ENCODE measurements around the gene C3orf70. TPM values are rescaled to one million over a fixed set of nuclear protein-coding genes. Genes with fewer than 3 reads are reported as not detected.

The C3orf70 gene
- total RNA-seq, 1 donor from 2014 or later, result 6.5 TPM

DNA sequence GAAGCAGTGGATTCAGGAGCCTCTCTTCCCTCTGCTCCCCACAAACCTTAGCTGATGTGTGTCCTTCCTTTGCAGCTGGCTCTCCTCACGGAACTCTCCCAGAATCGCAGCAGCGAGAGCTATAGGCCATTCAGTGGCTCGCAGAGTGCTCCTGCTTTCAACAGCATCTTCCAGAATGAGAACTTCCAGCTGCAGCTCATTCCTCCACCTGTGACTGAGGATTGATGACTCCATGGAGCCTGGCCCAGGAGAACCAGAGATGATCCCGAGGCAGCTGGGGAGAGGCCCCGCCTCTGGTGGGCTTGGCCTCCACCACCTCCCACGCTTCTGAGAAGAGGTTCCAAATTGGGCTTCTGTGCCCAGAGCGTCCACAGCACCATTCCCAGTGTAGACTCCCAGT is 101.1 kb downstream of the C3orf70 start:
- DNase-seq, result no peak

DNA sequence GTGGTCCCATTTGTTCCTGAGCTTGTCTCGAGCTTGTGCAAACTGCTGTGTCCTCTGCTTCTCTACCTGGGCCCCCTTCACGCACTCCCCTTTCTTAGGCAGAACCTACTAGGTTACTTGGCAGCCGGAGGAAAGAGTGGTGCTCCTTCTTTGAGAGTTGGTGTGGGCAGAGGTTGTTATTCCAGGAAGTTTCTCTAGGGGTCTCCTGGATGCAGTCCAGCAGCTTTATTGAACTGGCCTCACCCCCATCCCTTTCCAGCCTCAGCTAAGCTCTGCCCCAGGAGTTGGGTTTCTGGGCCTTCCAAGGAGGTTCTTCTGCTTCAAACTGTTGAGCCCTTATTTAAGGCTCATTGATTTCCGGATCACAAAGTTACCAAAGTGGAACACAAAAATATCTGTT is 103.2 kb downstream of the C3orf70 start:
- no peak for DNase-seq

DNA sequence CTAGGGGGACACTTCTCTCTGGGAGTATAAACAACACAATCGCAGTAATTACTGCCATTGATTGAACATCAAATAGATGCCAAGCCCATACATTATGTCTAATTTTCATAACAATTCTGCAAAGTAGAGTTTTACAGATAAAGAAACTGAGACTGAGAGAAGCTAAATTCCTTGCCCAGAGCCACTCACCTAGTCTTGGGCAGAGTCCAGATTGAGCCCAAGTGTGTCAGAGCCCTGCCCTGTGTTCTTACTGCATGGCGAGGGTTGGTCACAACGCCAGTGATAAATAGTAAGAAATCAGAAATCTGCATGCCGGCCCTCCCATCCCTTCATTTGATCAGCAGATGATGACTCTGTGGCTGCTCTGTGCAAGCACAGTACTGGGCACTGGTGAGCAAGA is 106.3 kb downstream of the C3orf70 start:
- no peak for DNase-seq

DNA sequence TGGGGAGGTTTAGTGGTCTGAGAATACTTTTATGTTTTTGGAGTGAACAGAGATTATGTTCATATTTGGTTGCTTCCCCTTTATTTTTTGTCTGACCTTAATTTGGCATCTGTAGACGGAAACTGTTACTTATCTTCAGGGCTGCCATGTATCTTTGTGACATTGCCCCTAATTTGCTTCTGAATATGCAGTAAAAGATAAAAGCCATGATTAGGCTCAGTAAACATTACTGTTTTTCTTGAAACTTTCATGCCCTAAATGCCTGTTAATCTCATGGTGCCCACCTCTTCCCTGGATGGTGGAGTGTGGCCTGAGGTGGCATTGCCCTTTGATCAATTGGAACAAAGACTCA is 106.7 kb downstream of the C3orf70 start:
- DNase-seq, result peak; percentile 53

DNA sequence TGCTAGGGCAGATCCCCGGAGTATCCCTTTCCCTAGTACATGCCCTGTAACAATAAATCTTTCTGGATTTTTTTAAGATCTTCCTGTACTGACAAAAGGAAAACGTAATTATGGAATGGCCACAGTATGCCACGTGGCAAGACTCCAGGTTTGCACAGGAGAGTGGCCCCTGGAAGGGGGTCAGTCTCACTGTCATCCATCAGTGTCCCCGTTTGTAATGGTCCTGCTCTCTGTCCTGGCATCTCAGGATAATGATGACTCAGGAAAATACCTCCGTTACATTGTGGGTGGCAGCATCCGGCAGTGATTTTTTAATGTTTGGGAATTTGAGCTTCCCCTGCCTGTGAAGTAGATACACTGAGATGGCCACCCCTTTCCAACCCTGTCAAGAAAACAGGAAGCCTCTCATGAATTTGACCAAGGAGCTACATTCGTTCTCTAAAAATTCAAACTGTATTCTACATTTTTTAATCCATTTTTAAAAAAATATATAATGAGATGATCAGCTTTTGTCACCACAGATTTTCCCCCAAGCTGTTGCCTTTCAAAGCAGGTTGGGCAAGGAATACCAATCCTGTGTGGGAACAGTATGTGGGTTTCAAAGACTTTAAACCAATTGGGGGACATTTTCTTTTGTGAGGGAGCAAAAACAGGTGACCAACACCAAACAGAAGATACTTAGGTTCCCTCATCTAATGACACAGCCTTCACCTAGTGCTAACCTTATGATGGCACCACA is 110.4 kb downstream of the C3orf70 start:
- no peak for DNase-seq

DNA sequence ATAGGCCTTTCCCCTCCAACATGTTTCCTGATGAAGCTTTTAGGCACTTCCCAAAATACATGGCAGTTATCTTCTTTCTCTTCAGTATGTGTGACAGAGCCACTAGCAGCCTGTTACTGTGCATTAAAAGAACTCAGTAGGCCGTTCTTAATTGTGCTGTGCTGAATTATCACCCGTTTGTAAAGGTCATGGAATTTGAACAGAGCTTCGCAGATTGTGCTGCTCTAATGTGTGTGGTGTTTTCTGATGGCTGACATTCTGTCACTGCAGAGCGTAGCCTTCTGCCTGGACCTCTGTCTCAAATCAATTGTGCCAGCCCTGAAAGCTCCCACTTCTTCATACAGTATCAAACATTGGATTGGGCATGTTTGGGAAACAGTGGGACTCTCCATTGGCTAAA is 111.3 kb downstream of the C3orf70 start:
- DNase-seq, result no peak

DNA sequence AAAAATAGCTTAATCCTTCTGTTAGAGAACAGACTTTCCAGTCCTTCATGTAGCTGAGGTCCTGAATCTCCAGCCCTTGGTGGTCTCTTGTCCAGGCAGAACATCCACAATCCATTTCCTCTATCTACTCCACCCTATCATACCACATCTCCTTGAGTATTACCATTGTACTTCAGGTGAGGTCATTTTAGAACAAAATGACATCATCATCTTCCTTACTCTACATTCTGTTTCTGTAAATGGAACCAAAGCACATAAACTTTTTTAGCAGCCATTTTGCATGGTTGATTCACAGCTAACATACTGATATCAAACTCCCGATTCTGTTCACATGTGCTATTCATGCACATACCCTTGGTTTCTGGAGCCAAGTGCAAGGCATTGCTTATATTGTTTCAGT is 112.4 kb downstream of the C3orf70 start:
- DNase-seq, result no peak

DNA sequence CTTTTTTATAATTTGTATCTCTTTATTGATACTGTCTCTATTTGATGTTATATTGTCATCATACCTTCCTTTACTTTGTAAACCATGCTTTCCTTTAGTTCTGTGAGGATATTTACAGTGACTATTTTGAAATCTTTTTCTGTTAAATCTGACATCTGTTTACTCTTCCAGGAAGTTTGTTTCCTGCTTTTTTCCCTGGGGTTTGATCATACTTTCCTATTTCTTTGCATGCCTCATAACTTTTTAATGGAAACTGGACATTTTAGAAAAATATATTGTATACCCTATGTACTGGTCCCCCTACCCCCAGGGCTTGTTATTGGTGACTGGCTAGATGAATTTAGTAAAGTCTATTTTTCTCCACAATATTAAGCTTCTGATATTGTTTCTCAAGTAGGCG is 115.1 kb downstream of the C3orf70 start:
- no peak for DNase-seq

DNA sequence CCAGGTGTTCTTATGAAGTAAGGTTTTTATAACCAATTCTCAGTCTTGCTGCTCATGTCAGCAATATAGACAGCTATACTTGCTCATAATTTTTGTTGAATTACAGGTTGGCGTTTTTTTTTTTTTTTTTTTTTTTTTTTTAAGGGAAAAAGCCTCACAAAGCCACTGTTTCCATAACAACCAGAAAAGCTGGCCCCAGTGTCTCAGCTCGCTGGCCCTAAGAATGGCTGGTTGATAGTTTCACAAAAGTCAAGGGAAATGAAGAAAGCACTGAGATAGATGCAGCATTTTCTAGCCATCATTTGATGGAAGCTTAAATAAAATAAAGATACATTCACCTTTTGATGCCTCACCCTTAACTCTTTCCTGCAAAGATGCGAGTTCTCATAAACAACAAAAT is 121.9 kb downstream of the C3orf70 start:
- no peak for DNase-seq

DNA sequence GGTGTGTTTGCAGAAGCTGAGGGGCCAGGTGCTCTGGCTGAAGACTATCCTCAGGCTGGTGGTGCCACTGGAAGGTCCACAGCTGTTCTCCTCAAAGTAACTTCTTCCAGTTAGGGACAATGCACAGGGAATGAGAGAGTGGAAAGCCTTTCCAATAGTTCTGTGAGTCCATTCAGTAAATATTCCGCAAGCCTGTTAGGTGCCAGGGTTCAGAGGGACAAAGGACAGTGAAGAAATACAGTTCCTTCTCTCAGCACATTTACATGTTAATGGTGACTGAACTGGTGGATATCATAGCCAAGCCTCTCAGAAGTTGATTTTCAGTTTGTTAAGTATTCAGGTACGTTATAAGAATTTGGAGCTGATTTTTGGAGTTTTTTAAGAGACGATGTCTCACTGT is 122.5 kb downstream of the C3orf70 start:
- DNase-seq, result no peak

DNA sequence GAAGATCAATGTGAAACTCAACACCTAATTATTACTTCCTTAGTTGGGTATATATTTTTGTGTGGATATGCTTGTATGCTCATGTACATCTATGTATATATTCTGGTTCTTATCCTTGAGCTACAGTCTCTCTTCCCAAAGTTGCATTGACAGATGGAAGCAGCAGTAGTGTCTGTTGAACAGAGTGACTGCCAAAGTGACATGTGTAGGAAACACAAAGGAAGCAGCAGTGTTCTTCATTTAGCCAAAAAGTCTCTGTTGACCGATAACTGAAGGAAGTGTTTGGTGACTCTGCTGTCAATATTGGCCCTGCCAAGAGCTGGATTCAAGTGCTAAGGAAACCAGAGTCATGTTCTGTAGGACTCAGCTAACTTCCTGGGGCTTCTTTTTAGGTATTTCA is 123.8 kb downstream of the C3orf70 start:
- no peak for DNase-seq

DNA sequence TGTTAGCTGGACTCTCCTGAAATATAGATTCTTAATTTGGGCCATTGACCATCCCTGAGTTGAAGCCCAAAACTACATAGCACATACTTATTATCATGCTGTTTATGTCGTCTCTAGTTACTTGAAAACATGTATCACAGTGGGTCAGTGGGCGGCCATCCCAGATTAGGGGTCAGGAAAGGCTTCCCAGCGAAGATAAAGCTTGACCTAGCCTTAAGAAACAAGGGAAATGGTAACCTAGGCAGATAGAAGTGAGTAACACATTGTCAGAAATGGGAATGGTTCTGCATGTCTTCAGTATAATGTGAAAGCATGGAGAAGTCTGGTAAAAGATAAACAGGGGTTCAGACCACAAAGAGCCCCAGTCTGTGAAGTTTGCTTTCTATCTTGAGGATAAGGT is 124.7 kb downstream of the C3orf70 start:
- no peak for DNase-seq

Other genes starting within 250 kb of the C3orf70 start
- gene EHHADH, start 101.0 kb upstream of the C3orf70 start, total RNA-seq, result 4.3 TPM
- gene MAP3K13, start 210.1 kb upstream of the C3orf70 start, total RNA-seq, result 18.9 TPM

Data from skin of body (tissue), 2 donors.